K562 (cell line): ENCODE data around the gene GTSE1. TPM values are rescaled to one million over a fixed set of nuclear protein-coding genes. Genes with fewer than 3 reads are reported as not detected.

Source experiments
- ATAC-seq: fragments of 200-7000 bp; cut with Tn5 transposase; 3 replicates; pipeline ENCODE4 v1.9.1; 2020; ENCODE audit warnings: moderate library complexity
- BruUV-seq: library from RNA; stranded (reverse); fragments of 400-500 nt; replicated peaks from 2 replicates; lab custom pipeline; 2021; lab: Mats Ljungman, UMichigan
- CTCF ChIA-PET: fragments of 300-600 bp; formaldehyde crosslinking; extraction: SDS; loops from one replicate; lab custom pipeline; 2021; ENCODE audit warnings: low intra/inter-chr PET ratio; lab: Yijun Ruan, JAX
- POLR2A ChIA-PET: fragments of 300-600, 350-650 bp; sonication (Branson Sonifier 250); formaldehyde crosslinking; extraction: SDS; loops from one replicate; lab custom pipeline; 2021; ENCODE audit warnings: antibody characterized with exemption, inconsistent platforms; lab: Yijun Ruan, JAX
- DNase-seq, 4 experiments: peaks; one replicate each; pipeline versions ENCODE4 v3.0.0 to v3.0.0-alpha.2; 2011 to 2018; ENCODE audit warnings: low spot score in 3 of 4, mixed read lengths in 3 of 4; ENCODE audit errors: extremely low read depth in 1 of 4
- FAIRE-seq: peaks from 2 replicates; lab custom pipeline; 2011; peaks lifted over from hg19 to GRCh38; lab: Jason Lieb, UNC
- H2AFZ ChIP-seq: 2 replicates; pipeline ENCODE4 v1.6.0; 2011; ENCODE audit warnings: low read depth, low read length, control low read depth, inconsistent platforms
- H3K27ac ChIP-seq: fragments of 200-600 bp; 3 replicates; pipeline ENCODE4 v1.8.0; 2011; ENCODE audit warnings: low read depth, mild to moderate bottlenecking, control low read depth, inconsistent platforms, low read length, moderate library complexity, mixed read lengths; ENCODE audit errors: extremely low read depth
- H3K27me3 ChIP-seq, 2 experiments: fragments of 300-600 bp in 1 of 2; 2 replicates in 1 of 2; 3 replicates in 1 of 2; pipeline versions ENCODE4 v1.6.0 to v1.8.0; 2011; ENCODE audit warnings: inconsistent platforms in 2 of 2, low read length in 2 of 2, mild to moderate bottlenecking in 1 of 2, mixed read lengths in 1 of 2, moderate library complexity in 1 of 2; ENCODE audit not compliant: control insufficient read depth in 2 of 2, insufficient read depth in 2 of 2
- H3K36me3 ChIP-seq: fragments of 300-600 bp; 3 replicates; pipeline ENCODE4 v1.8.0; 2011; ENCODE audit warnings: mild to moderate bottlenecking, low read length, inconsistent platforms; ENCODE audit not compliant: control insufficient read depth, insufficient read depth
- H3K4me1 ChIP-seq, 2 experiments: fragments of 200-600 bp in 1 of 2; replicated peaks in 1 of 2; 2 replicates in 1 of 2; 3 replicates in 1 of 2; pipeline versions ENCODE4 v1.5.1 to v1.8.0; 2011; ENCODE audit warnings: inconsistent platforms in 2 of 2, low read length in 2 of 2, mild to moderate bottlenecking in 1 of 2, mixed read lengths in 1 of 2, moderate library complexity in 1 of 2; ENCODE audit not compliant: control insufficient read depth in 2 of 2, insufficient read depth in 2 of 2
- H3K4me2 ChIP-seq: 2 replicates; pipeline ENCODE4 v1.6.1; 2011; ENCODE audit warnings: low read length, control low read depth, inconsistent platforms, mixed read lengths; ENCODE audit not compliant: insufficient read depth
- H3K4me3 ChIP-seq: fragments of 200-600 bp; sonication (generic), shearing (Covaris generic); 2 replicates; pipeline ENCODE4 v1.5.1; 2016; ENCODE audit warnings: control low read depth, inconsistent platforms
- H3K79me2 ChIP-seq: fragments of 200-600 bp; 3 replicates; pipeline ENCODE4 v1.8.0; 2011; ENCODE audit warnings: low read length, inconsistent platforms; ENCODE audit not compliant: control insufficient read depth, insufficient read depth
- H3K9ac ChIP-seq, 2 experiments: 2 replicates each; pipeline versions ENCODE4 v1.6.0 to v1.6.1; 2011; ENCODE audit warnings: low read depth in 2 of 2, low read length in 2 of 2, control low read depth in 1 of 2, inconsistent platforms in 1 of 2, mild to moderate bottlenecking in 1 of 2, mixed read lengths in 1 of 2; ENCODE audit not compliant: insufficient read depth in 1 of 2
- H3K9me1 ChIP-seq: one replicate; pipeline ENCODE4 v1.6.0; 2011; ENCODE audit warnings: inconsistent platforms, mild to moderate bottlenecking, low read length, moderate library complexity; ENCODE audit not compliant: control insufficient read depth, insufficient read depth
- H3K9me3 ChIP-seq: replicated peaks from 2 replicates; pipeline ENCODE4 v1.5.1; 2011; ENCODE audit warnings: low read depth, low read length, inconsistent platforms; ENCODE audit not compliant: control insufficient read depth, insufficient read depth
- H4K20me1 ChIP-seq: replicated peaks from 2 replicates; pipeline ENCODE4 v1.6.1; 2011; ENCODE audit warnings: low read length, inconsistent platforms, mixed read lengths; ENCODE audit not compliant: control insufficient read depth, insufficient read depth
- CAMTA2 ChIP-seq: fragments of 250-450 bp; sonication (Bioruptor Pico); conservative IDR thresholded peaks from 2 replicates; pipeline ENCODE4 v1.5.1; 2022
- NCOR1 ChIP-seq: fragments of 450-650 bp; IDR thresholded peaks from 2 replicates; pipeline ENCODE4 v1.6.1; 2016; ENCODE audit warnings: mild to moderate bottlenecking, moderate library complexity
- NELFE ChIP-seq: IDR thresholded peaks from 2 replicates; pipeline ENCODE4 v1.6.1; 2011; ENCODE audit warnings: mild to moderate bottlenecking; ENCODE audit not compliant: insufficient read depth, insufficient read length
- RUNX1 ChIP-seq: sonication (generic); IDR thresholded peaks from 2 replicates; pipeline ENCODE4 v1.6.1; 2016; ENCODE audit warnings: antibody characterized with exemption, low read depth
- TCF7 ChIP-seq: sonication (generic); IDR thresholded peaks from 2 replicates; pipeline ENCODE4 v1.6.1; 2016; ENCODE audit warnings: antibody characterized with exemption, borderline replicate concordance
- ZNF551 ChIP-seq: fragments of 250-450 bp; sonication (Bioruptor Pico); IDR thresholded peaks from 2 replicates; pipeline ENCODE4 v1.5.0; 2021; ENCODE audit warnings: mild to moderate bottlenecking, moderate library complexity
- WGBS: fragments of 100-300 bp; shearing (Covaris generic); methylation state at CpG from one replicate; pipeline ENCODE4 v1.1.6; 2016; ENCODE audit warnings: low coverage, mixed read lengths; ENCODE audit not compliant: insufficient coverage; ENCODE audit errors: missing lambda C conversion rate; 5-methylcytosine and 5-hydroxymethylcytosine counted together
- in situ Hi-C: fragments of 300-500 bp; cut with MboI; formaldehyde crosslinking; loops from 4 replicates; pipeline ENCODE4 v1.15.0; 2018; ENCODE audit warnings: inconsistent platforms, mixed read lengths
- intact Hi-C: fragments of 100-400 bp; cut with micrococcal nuclease; formaldehyde crosslinking; loops from 2 replicates; pipeline ENCODE4 v1.14.2; 2022
- polyA plus RNA-seq, 8 experiments: library from polyadenylated mRNA; depleted of rRNA in 4 of 8; stranded (reverse) in 5 of 8; unstranded in 3 of 8; fragments of >200 nt; fragmentation: Nextera tagmentation in 2 of 8; fragmentation: Illumina TruSeq in 1 of 8; extraction: Ambion mirVana in 2 of 8; extraction: Trizol in 1 of 8; gene quantifications; 2 replicates each; pipeline versions ENCODE4 v1.2.1 to v1.2.3, GENCODE V29; 2011 to 2014; ENCODE audit warnings: inconsistent platforms in 1 of 8, missing spikeins in 1 of 8
- total RNA-seq, 7 experiments: library from RNA; depleted of rRNA in 6 of 7; stranded (reverse); fragments of >200 nt in 6 of 7; fragmentation: Illumina TruSeq in 2 of 7; extraction: Trizol in 2 of 7; gene quantifications; 2 replicates each; pipeline versions ENCODE4 v1.2.1 to v1.2.3, GENCODE V29; 2011 to 2021; ENCODE audit warnings: low replicate concordance in 1 of 7
- TF ChIP-seq, protein P1 (sequence below): fragments of 200-600 bp; sonication (generic); IDR thresholded peaks from one replicate; pipeline ENCODE4 v1.6.1; 2012; ENCODE audit warnings: mild to moderate bottlenecking, low read depth, low read length, inconsistent platforms
- TF ChIP-seq, protein P2 (sequence below): sonication (generic); formaldehyde crosslinking; IDR thresholded peaks from 2 replicates; pipeline ENCODE4 v1.8.0; 2022; ENCODE audit warnings: mild to moderate bottlenecking, missing genetic modification reagents, borderline replicate concordance
- TF ChIP-seq, protein P3 (sequence below): fragments of 450-650 bp; IDR thresholded peaks from 2 replicates; pipeline ENCODE4 v1.6.1; 2016; ENCODE audit warnings: antibody characterized with exemption

Gene GTSE1
- total and polyA plus RNA-seq, 9 of the 15 experiments (the other 6 are each of a cell fraction or from before 2014, with no cell fraction given): 2.5 to 22.5 (median 12.9) TPM

DNA sequence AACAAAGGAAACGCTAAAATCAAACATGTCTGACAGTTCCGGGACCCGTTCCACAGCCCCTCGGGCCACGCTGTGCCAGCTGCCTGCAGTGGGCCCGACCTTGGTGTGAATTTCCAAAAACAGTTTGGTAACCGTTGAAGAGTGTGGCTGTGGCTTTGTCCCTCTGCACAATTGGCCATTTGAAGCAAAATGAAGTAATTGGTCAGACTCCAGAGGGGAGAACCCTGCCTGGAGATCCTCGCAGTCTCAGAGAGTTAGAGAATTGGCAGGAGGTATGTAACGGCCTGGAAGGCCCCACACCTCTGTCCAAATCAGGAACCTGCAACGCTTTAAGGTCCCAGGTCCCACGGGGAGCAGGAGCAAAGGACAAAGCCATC is 65.1 kb downstream of the GTSE1 start:
- no peak overlapping the region for H2AFZ ChIP-seq
- no peaks in the 10 kb centered on the region for H4K20me1 ChIP-seq
- no peaks in the 10 kb centered on the region for H3K36me3 ChIP-seq
- FAIRE-seq: no peak
- WGBS: 16% methylated on average over 11 of the region's 11 CpGs
- ATAC-seq: no peak
- no peak overlapping the region for H3K9ac ChIP-seq
- H3K4me2 ChIP-seq: no peak overlapping the region
- CTCF ChIA-PET: no interaction called here
- H3K4me1 ChIP-seq: peaks cover 0 to 27% of the 10 kb centered on the region in 2 experiments; a peak in 2 of 5 replicates
- POLR2A ChIA-PET: no interaction called here
- intact Hi-C loops (no loop called here), in situ Hi-C loops (no loop called here)
- no TSS peak for BruUV-seq
- no peaks in the 10 kb centered on the region for H3K9me3 ChIP-seq
- peaks cover 5 to 23% of the 10 kb centered on the region in 2 experiments; a peak in 4 of 5 replicates for H3K27me3 ChIP-seq
- no peak overlapping the region for H3K4me3 ChIP-seq
- DNase-seq: no peak
- no peaks in the 10 kb centered on the region for H3K9me1 ChIP-seq
- no peak overlapping the region for H3K27ac ChIP-seq
- no peaks in the 10 kb centered on the region for H3K79me2 ChIP-seq
- TF ChIP-seq NELFE (no peak), TCF7 (no peak), ZNF551 (no peak), NCOR1 (no peak), CAMTA2 (CRISPR knock-in tag) (no peak), RUNX1 (no peak)
- TF ChIP-seq, protein P1, sequence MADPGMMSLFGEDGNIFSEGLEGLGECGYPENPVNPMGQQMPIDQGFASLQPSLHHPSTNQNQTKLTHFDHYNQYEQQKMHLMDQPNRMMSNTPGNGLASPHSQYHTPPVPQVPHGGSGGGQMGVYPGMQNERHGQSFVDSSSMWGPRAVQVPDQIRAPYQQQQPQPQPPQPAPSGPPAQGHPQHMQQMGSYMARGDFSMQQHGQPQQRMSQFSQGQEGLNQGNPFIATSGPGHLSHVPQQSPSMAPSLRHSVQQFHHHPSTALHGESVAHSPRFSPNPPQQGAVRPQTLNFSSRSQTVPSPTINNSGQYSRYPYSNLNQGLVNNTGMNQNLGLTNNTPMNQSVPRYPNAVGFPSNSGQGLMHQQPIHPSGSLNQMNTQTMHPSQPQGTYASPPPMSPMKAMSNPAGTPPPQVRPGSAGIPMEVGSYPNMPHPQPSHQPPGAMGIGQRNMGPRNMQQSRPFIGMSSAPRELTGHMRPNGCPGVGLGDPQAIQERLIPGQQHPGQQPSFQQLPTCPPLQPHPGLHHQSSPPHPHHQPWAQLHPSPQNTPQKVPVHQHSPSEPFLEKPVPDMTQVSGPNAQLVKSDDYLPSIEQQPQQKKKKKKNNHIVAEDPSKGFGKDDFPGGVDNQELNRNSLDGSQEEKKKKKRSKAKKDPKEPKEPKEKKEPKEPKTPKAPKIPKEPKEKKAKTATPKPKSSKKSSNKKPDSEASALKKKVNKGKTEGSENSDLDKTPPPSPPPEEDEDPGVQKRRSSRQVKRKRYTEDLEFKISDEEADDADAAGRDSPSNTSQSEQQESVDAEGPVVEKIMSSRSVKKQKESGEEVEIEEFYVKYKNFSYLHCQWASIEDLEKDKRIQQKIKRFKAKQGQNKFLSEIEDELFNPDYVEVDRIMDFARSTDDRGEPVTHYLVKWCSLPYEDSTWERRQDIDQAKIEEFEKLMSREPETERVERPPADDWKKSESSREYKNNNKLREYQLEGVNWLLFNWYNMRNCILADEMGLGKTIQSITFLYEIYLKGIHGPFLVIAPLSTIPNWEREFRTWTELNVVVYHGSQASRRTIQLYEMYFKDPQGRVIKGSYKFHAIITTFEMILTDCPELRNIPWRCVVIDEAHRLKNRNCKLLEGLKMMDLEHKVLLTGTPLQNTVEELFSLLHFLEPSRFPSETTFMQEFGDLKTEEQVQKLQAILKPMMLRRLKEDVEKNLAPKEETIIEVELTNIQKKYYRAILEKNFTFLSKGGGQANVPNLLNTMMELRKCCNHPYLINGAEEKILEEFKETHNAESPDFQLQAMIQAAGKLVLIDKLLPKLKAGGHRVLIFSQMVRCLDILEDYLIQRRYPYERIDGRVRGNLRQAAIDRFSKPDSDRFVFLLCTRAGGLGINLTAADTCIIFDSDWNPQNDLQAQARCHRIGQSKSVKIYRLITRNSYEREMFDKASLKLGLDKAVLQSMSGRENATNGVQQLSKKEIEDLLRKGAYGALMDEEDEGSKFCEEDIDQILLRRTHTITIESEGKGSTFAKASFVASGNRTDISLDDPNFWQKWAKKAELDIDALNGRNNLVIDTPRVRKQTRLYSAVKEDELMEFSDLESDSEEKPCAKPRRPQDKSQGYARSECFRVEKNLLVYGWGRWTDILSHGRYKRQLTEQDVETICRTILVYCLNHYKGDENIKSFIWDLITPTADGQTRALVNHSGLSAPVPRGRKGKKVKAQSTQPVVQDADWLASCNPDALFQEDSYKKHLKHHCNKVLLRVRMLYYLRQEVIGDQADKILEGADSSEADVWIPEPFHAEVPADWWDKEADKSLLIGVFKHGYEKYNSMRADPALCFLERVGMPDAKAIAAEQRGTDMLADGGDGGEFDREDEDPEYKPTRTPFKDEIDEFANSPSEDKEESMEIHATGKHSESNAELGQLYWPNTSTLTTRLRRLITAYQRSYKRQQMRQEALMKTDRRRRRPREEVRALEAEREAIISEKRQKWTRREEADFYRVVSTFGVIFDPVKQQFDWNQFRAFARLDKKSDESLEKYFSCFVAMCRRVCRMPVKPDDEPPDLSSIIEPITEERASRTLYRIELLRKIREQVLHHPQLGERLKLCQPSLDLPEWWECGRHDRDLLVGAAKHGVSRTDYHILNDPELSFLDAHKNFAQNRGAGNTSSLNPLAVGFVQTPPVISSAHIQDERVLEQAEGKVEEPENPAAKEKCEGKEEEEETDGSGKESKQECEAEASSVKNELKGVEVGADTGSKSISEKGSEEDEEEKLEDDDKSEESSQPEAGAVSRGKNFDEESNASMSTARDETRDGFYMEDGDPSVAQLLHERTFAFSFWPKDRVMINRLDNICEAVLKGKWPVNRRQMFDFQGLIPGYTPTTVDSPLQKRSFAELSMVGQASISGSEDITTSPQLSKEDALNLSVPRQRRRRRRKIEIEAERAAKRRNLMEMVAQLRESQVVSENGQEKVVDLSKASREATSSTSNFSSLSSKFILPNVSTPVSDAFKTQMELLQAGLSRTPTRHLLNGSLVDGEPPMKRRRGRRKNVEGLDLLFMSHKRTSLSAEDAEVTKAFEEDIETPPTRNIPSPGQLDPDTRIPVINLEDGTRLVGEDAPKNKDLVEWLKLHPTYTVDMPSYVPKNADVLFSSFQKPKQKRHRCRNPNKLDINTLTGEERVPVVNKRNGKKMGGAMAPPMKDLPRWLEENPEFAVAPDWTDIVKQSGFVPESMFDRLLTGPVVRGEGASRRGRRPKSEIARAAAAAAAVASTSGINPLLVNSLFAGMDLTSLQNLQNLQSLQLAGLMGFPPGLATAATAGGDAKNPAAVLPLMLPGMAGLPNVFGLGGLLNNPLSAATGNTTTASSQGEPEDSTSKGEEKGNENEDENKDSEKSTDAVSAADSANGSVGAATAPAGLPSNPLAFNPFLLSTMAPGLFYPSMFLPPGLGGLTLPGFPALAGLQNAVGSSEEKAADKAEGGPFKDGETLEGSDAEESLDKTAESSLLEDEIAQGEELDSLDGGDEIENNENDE: no peak
- TF ChIP-seq, protein P2, sequence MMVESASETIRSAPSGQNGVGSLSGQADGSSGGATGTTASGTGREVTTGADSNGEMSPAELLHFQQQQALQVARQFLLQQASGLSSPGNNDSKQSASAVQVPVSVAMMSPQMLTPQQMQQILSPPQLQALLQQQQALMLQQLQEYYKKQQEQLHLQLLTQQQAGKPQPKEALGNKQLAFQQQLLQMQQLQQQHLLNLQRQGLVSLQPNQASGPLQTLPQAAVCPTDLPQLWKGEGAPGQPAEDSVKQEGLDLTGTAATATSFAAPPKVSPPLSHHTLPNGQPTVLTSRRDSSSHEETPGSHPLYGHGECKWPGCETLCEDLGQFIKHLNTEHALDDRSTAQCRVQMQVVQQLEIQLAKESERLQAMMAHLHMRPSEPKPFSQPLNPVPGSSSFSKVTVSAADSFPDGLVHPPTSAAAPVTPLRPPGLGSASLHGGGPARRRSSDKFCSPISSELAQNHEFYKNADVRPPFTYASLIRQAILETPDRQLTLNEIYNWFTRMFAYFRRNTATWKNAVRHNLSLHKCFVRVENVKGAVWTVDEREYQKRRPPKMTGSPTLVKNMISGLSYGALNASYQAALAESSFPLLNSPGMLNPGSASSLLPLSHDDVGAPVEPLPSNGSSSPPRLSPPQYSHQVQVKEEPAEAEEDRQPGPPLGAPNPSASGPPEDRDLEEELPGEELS: no peak
- TF ChIP-seq, protein P3, sequence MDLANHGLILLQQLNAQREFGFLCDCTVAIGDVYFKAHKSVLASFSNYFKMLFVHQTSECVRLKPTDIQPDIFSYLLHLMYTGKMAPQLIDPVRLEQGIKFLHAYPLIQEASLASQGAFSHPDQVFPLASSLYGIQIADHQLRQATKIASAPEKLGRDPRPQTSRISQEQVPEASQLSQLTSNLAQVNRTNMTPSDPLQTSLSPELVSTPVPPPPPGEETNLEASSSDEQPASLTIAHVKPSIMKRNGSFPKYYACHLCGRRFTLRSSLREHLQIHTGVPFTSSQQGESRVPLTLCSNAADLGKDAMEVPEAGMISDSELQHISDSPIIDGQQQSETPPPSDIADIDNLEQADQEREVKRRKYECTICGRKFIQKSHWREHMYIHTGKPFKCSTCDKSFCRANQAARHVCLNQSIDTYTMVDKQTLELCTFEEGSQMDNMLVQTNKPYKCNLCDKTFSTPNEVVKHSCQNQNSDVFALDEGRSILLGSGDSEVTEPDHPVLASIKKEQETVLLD: no peak
